GM18870 (cell line): ENCODE measurements around the gene ANGPT4.

Experiments used
- ATAC-seq: cut with Tn5 transposase; IDR thresholded peaks from one replicate; pipeline ENCODE4 v1.9.1; 2021; ENCODE audit warnings: moderate library complexity; ENCODE audit not compliant: unreplicated experiment

The ANGPT4 gene

GRCh38 chr20:942611-943010 lies 26.5 kb upstream of the ANGPT4 start:
- no peak for ATAC-seq

- ATAC-seq: no peak
These were observed 24.8 kb upstream of the ANGPT4 start for GRCh38 chr20:940926-941325.

DNA sequence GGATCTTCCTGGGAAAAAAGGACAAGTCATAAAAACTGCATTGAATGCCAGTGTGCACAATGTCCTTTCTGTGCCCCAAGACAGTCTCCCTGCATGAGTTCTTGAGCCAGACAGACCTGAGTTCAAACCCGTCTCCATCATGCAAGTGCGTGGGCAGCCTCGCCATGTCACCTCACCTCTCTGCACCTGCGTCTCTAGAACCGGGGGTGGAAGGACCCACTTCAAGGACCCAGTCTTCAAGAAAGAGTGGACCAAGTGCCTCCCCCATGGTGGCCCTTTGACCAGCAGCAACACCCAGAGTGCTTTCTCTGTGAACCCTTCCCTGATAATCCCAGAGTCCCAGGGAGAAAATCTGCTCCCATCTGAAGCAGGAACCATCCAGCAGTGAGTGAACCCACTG lies 23.5 kb upstream of the ANGPT4 start:
- no peak for ATAC-seq

DNA sequence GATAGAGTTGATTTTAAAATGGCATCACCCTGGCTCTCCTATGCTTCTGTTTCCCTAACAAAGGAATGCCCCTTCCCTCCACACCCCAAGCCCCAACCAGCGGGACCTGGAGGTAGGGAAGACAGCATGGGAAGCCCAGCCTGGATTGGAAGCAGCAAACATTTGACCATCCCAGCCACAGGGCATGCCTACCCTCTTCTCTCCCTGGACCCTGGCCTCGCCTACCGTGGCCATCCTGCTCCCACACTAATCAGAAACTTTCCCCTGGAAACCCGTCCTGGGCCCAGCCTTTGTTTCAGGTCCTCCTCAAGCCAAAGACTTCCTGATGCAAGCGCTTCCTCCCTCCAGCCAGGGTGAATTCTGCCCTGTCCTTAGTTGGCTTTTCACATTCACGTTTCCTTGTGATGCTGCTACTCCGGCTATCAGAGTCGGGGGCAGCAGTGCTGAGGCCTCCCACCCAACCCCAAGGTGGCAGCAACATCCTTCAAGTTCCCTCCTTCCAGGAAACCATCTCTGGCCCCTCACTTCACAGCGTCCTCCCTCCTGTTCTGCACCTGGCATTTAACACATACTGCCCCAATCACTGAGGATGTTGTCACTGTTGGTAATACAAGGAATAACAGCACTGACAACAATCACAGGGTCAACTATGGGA lies 18.2 kb upstream of the ANGPT4 start:
- no peak for ATAC-seq

DNA sequence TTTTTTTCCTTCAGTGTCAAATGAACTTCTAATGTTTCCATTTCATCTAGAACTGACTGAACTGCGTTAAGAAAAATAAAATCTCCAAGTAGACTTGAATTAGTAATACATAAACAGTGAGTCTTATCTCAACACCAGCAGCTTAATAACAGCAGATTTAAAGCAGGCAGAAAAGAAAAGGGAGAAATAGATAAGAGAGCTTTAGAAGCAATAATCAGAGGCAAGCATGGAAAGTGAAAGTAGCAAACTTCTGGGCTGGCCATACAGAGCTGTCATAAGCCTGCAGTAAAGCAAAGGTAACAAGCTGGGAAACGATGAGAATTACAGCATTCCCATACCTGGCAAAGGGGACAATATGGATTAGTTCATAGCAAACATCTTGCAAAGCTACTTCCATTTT lies 16.9 kb upstream of the ANGPT4 start:
- ATAC-seq: no peak

- ATAC-seq: no peak
These were observed 15.3 kb upstream of the ANGPT4 start for GRCh38 chr20:931401-931800.

GRCh38 chr20:926670-927069 lies 10.5 kb upstream of the ANGPT4 start:
- ATAC-seq: no peak

GRCh38 chr20:925516-925915 lies 9.4 kb upstream of the ANGPT4 start:
- no peak for ATAC-seq

DNA sequence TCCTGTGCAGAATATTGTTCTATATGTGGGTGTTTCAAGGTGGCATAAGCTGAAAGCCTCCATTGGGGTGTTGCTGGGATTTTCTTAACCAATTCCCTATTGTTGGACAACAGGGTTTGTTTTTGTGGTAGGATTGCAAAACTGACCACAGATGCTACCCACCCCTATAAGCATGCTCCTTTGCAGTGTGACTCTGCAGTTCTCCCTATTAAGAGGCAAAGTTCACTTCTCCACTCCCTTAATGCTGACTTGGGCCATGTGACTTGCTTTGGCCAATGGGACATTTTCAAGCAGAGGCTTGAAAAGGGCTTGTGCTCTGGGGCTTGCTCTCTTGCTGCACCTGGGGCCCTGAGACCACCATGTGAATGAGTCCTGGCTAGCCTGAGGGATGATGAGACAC lies 8.5 kb upstream of the ANGPT4 start:
- ATAC-seq: no peak

DNA sequence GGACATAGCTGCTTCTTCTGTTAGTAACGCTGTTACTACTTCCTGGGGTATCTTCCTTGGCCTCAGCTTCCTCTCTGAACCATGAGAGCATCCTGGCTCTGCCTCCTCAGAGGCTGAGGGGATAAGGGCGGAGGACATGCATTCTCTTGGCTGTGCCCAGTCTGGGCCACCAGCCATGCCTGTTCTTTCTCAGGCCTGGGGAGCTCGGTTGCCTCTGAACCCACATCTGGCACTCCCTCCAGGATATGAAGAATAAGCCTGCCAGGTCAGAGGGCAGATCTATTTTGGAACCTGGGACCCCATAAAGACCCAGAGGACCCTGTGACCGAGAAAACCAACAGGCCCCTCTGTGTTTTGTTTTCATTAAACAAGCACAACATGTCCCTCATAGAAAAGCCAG lies 6.6 kb upstream of the ANGPT4 start:
- no peak for ATAC-seq

DNA sequence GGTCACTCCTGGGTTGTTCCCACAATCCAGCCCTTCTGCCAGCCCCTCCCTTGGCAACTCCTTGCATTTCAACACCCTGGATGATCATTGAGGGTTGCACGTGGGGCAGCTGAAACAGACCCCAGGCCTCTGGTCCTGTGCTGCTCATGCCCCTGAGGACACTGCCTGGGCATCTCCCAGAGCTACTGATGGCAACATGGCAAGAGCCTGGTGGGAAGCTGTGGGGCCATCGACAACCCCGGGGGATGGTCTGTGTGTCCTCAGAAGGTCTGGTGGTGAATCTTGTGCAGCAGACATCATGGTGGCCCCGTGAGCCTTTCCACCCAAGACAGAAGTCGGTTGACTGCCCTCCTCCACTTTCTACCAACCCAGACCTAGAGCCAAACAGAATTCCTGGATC lies 4.9 kb upstream of the ANGPT4 start:
- no peak for ATAC-seq

- no peak for ATAC-seq
These were observed 4.2 kb upstream of the ANGPT4 start for GRCh38 chr20:920311-920710.

- ATAC-seq: no peak
These were observed 3.4 kb upstream of the ANGPT4 start for GRCh38 chr20:919491-919916.

DNA sequence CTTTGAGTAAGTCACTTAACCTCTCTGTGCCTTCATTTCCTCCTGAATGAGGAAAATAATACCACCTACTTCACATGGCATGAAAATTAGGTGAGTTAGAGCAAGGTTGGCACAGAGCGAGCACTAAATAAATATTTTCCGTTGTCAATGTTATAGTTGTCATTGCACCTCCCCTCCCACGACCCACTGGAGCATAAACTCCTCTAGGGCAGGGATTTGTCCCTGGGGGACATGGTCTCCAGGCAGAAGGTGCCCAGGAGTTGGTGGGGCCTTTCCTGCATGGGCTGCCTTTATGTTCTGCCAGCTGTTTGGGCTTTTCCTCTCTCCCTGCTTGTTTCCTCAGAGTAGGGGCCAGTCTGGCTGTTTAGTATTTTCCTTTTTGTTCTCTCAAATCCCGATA lies 1.3 kb upstream of the ANGPT4 start:
- no peak for ATAC-seq

DNA sequence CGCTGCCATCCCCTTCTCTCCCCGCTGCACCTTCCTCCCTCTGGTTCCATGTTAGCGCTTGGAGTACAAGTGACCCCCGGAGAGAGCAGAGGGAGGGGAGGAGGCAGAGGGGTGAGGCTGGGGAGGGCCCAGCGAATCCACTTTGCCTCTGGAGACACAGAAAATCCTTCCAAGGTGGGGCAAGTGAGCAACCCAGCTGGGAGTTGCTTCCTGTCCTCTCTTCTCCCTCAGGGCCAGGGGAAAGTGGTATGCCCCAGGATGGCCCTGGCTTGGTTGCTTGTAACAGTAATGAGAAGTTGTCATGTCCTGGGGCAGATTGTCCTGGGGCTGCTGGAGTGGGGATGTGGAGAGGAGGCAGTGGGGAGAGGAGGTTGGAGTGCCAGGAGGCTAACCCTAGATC lies 691 bp upstream of the ANGPT4 start:
- no peak for ATAC-seq

GRCh38 chr20:914727-915498 lies 1.2 kb downstream of the ANGPT4 start:
- ATAC-seq: no peak

- ATAC-seq: no peak
These were observed 2.8 kb downstream of the ANGPT4 start for GRCh38 chr20:913306-913849.

DNA sequence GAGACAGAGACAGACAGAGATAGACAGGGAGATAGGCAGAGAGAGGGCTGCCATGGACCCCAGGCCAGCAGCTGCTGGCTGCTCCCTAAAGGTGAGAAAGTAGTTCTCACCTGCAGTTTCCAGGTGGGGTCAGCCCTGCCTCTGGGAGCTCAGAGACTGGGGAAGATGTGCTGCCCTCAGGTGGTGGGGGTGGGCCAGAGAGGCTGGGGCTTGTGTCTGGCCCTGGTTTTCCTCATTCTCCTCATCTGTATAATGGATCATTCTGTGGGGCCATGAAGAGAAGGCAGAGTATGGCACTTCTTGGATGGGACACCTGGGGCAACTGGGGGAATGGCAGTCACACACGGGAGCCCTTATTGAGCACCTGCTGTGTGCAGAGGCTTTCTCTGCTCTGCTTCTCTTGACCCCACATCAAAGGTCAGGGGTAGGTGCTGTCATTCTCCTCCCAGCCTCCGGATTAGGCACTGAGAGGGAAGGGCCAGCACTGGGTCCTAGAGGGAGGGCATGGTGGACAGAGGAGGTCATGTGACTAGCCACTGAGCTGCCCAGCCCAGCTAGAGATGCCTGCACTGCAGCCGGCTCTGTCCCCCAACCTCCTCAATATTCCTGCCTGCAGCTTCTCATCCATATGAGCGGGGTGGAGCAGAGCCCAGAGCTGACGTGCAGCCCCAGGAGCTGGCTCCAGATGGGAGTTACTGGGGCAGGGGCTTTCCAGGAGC lies 4.1 kb downstream of the ANGPT4 start:
- no peak for ATAC-seq

DNA sequence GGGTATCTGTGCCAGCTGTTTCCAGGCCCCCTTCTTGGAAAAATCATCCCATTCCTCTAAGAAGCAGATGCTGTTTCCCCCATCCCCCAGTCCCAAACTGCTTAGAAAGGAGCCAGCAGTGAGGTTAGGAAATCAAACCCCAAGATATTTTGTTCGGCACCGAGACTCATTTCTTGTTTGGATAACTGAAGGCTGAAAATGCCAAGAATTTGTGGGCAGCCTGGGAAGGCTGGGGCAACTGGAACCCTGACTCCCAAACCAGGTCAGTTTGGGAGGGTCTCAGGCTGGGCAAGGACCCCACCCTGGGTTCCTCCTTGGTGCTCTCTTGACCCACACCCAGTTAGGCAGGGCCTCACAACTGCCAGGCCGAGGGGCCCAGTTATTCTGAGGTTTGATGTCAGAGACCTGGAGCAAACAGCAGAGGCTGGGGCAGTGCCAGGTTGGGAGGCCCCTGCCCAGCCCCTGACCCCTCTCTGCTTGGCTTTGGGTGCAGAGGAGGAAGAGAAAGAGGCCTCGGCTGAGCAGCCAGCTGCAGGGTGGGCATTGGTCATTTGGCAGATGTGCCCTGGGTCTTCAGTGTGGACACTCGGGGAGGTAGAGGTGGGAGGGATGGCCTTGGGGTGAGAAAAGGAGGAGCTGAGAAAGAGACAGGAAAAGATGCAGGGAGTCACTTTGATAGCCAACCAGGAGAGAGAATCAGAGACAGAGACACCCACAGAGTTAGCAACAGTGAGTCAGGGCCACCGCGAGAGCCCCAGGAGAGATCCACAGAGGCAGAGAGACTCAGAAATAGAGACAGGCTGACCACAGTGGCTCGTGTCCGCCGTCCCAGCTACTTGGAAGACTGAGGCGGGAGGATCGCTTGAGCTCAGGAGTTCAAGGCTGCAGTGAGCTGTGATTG lies 5.0 kb downstream of the ANGPT4 start:
- no peak for ATAC-seq

GRCh38 chr20:910132-910869 lies 5.8 kb downstream of the ANGPT4 start:
- no peak for ATAC-seq
